C4-2B (cell line): Measurements from ENCODE around the gene RSRP1.
"Not testable (repeated sequence)": the region's sequence is repeated elsewhere in the genome, so short reads cannot be mapped to it uniquely, and the experiment has no call there.

Source experiments
- H3K27ac ChIP-seq: fragments of 450-650 bp; 2 replicates; pipeline ENCODE4 v1.5.1; 2017
- ZFX ChIP-seq: fragments of 450-650 bp; IDR thresholded peaks from 2 replicates; pipeline ENCODE4 v1.6.1; 2017
- TF ChIP-seq, protein P1 (sequence below): fragments of 450-650 bp; conservative IDR thresholded peaks from 2 replicates; pipeline ENCODE4 v1.5.1; 2017; ENCODE audit warnings: mild to moderate bottlenecking

Gene RSRP1

DNA sequence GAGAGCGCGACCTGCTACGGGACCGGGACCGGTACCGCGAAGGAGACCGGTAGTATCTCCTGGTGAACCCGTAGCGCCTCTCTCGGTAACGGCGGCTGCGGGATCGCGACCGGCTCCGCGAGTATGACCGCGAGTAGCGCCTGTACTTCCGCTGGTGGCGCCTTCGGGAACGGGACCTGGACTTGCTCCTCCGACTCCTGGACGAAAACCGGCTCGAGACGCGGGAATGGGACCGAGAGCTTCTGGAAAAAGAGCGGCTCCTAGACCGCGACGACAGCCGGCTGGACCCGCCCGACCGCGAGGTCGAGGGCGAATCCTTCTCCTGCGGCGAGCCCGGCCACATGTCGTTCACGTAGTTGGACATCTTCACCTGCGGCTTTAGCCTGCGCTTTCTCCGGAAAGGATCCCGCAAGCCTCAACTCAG lies 642 bp downstream of the RSRP1 start:
- TF ChIP-seq ZFX: no peak
- TF ChIP-seq, protein P1, sequence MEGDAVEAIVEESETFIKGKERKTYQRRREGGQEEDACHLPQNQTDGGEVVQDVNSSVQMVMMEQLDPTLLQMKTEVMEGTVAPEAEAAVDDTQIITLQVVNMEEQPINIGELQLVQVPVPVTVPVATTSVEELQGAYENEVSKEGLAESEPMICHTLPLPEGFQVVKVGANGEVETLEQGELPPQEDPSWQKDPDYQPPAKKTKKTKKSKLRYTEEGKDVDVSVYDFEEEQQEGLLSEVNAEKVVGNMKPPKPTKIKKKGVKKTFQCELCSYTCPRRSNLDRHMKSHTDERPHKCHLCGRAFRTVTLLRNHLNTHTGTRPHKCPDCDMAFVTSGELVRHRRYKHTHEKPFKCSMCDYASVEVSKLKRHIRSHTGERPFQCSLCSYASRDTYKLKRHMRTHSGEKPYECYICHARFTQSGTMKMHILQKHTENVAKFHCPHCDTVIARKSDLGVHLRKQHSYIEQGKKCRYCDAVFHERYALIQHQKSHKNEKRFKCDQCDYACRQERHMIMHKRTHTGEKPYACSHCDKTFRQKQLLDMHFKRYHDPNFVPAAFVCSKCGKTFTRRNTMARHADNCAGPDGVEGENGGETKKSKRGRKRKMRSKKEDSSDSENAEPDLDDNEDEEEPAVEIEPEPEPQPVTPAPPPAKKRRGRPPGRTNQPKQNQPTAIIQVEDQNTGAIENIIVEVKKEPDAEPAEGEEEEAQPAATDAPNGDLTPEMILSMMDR: no peak
- peak overlapping the region; percentile 99 for H3K27ac ChIP-seq

DNA sequence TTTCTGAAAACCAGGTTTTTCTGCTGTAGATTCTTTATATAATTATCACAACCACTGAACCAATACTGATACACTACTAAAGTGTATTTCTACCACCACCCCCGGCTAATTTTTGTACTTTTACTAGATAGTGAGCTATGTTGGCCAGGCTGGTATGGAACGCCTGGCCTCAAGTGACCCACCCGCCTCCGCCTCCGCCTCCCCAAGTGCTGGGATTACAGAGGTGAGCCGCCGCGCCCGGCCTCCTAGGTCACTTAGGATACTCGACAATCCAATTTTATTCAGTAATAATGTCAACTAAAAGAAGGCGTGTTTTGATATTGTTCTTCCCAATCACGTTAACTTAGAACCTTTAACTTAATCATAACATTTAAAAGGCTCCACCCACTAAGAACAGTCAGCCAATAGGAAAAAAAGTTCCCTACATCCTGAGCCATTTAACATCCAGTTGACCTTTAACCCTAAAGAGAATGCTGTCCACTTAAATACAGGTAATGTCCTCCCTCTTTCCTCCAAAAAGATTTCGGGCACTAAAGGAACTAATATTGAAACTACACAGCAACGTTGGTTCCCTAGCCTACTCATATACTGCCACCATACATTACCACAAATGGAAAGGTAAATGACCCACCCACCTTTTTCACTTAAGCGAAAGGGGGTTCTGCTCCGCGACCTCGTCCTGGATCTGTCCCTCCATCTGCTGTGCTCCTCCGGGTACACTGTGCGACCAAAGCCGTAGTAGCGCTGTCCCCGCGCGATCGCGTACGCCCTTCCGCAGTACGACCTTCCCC lies 1.2 kb downstream of the RSRP1 start:
- no peak for TF ChIP-seq ZFX
- TF ChIP-seq, protein P1: no peak
- H3K27ac ChIP-seq: peak overlapping the region; percentile 99

DNA sequence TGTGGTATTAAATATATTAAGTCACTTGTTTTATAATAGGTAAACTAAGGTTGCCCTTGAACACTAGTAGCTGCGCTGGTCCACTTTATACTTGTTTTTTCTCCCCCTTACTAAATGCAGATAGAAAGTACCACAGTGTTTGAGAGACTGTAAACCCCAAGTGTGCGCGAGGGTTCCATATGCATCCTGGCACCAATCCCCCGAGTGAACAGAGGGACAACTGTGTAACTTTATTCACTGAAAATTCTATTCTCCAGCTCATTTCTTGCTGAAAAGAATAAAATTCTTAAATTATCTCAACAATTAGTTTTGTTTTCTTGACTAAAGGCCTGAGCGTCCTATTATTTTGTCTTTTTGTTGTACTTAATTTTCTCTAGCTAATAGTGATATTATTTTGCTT lies 1.9 kb downstream of the RSRP1 start:
- H3K27ac ChIP-seq: no peak overlapping the region
- no peak for TF ChIP-seq ZFX
- TF ChIP-seq, protein P1: no peak

DNA sequence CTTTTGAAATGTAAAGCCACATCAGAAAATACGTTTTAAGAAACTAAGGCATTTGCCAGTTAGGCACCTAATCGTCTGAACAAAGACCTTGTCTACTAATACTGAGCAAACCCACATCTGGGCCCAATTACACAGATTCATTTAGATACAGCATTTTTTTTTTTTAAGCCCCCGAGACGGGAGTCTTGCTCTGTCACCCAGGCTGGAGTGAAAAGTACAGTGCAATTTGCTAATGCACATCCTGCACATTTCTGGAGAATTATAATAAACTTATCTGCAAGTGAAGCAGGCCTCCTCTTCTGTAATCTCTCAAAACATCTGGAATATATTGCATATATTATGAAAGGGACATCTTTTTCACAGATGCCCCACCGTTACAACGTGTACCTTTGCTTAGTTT lies 3.3 kb downstream of the RSRP1 start:
- H3K27ac ChIP-seq: no peak overlapping the region
- TF ChIP-seq, protein P1: no peak
- TF ChIP-seq ZFX: no peak

DNA sequence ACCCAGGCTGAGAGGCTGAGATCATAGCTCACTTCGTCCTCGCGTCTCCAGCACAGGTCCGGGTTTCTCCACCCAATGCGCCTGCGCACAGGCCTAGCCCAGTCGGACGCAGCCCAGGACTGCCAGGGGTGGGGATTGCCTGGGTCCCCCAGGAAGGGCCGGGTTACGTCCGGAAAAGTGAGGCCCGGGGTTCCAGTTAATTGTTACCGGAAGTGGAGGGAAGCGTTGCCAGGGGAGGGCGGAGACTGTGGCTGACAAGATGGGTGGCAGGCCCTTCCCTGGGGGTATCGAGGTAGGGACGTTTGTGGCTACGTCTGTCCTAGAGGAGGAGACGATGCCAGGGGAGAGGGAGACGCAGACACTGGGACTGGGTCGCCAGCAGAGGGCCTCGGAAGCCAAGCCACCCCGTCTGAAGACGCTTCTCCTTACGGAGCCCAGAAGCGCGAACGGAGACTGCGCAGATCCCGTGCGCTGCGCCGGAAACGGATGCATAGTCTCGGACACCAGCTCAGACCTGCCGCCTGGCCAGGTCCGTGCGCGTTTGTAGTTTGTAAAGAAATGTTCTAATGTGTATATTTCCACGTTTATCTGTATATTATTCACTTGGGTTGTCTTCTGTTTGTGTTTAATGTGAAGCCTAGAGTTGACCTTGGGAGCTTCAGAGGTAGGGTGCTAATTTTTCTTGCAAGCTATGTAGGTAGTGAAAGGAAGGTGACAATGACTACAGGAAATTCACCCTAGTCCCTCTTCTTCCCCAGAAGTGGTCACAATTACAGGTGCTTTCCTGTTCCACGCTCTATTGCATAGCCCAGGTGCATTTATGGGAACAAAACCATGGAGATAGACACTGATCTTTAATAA lies 7.3 kb downstream of the RSRP1 start:
- H3K27ac ChIP-seq: peak overlapping the region; percentile 71
- TF ChIP-seq, protein P1: peak; percentile 62
- TF ChIP-seq ZFX: no peak

DNA sequence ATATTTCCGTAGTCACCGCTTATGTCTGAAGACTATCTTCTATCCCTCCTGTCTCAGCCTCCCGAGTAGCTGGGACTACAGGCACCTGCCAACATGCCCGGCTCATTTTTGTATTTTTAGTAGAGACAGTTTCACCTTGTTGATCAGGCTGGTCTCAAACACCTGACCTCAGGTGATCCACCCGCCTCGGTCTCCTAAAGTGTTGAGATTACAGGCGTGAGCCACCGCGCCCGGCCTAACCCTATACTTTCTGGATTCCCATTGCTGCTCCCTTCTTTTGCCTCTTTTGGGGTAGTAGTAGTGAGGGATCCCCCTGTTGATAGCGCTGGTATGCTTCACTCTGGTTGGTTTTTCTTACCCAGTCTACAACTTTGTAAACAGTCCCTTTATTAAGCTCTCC lies 9.2 kb downstream of the RSRP1 start:
- H3K27ac ChIP-seq: no peak overlapping the region
- TF ChIP-seq, protein P1: no peak
- no peak for TF ChIP-seq ZFX

DNA sequence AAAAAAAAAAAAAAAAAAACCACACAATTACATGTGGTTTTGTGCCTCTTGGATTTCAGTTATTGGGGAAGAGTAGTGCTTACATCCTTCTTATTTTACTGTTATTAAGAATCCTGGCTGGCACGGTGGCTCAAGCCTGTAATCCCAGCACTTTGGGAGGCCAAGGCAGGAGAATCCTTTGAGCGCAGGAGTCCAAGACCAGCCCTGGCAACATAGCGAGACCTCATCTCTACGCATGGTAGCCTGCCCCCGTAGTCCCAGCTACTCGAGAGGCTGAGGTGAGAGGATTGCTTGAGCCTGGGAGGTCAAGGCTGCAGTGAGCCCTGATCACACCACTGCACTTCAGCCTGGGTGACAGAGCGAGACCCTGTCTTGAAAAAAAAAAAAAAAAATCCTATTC lies 11.0 kb downstream of the RSRP1 start:
- H3K27ac ChIP-seq: not testable (repeated sequence)

DNA sequence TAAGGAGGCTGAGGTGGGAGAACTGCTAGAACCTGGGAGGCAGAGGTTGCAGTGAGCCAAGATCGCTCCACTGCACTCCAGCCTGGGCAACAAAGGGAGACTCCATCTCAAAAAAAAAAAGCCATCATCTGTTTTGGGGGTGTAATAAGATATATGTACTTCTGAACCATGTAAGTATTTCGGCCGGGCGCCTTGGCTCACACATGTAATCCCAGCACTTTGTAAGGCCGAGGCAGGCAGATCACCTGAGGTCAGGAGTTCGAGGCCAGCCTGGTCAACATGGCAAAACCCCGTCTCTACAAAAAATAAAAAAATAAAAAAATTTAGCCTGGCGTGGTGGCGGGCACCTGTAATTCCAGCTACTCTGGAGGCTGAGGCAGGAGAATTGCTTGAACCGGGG lies 11.8 kb downstream of the RSRP1 start:
- H3K27ac ChIP-seq: not testable (repeated sequence)
